HCT116 (cell line): ENCODE data around the gene ZNF236. TPM values are rescaled to one million over a fixed set of nuclear protein-coding genes. Genes with fewer than 3 reads are reported as not detected.

Experiments used
- ATAC-seq: fragments of 200-7000 bp; cut with Tn5 transposase; 2 replicates; pipeline ENCODE4 v1.9.1; 2020; ENCODE audit warnings: mild to moderate bottlenecking, moderate library complexity
- BruUV-seq: library from RNA; stranded (reverse); fragments of 400-500 nt; replicated peaks from 2 replicates; lab custom pipeline; 2021; lab: Mats Ljungman, UMichigan
- CTCF ChIA-PET: fragments of 300-600 bp; sonication (Branson Sonifier 250); formaldehyde crosslinking; loops from one replicate; lab custom pipeline; 2021; ENCODE audit warnings: antibody characterized with exemption; lab: Charles Lee
- POLR2A ChIA-PET: fragments of 300-600, 350-600 bp; sonication (Branson Sonifier 250); formaldehyde crosslinking; loops from one replicate; lab custom pipeline; 2021; ENCODE audit warnings: antibody characterized with exemption; lab: Charles Lee
- RAD21 ChIA-PET, 2 experiments: fragments of 300-600 bp; sonication (Branson Sonifier 250); formaldehyde crosslinking; loops; one replicate each; lab custom pipeline; 2023; ENCODE audit warnings: low total read pairs in 2 of 2; ENCODE audit not compliant: uncharacterized antibody in 2 of 2, unreplicated experiment in 2 of 2, low non-redundant PET in 1 of 2; lab: Charles Lee
- DNase-seq: peaks from one replicate; pipeline ENCODE4 v3.0.0-alpha.2; 2010; ENCODE audit warnings: low read depth, low spot score
- H2AFZ ChIP-seq: fragments of 200-600 bp; shearing (Covaris generic), sonication (generic); 2 replicates; pipeline ENCODE4 v1.6.1; 2017; ENCODE audit warnings: low read depth, mixed run types, mixed read lengths, antibody characterized with exemption, low read length; ENCODE audit not compliant: poor library complexity, severe bottlenecking
- H3K27ac ChIP-seq: 2 replicates; pipeline ENCODE4 v1.5.1; 2012; ENCODE audit warnings: low read depth, low read length
- H3K27me3 ChIP-seq: fragments of 200-600 bp; sonication (generic); 2 replicates; pipeline ENCODE4 v1.6.1; 2016; ENCODE audit warnings: mixed run types, low read length, mixed read lengths; ENCODE audit not compliant: insufficient read depth
- H3K36me3 ChIP-seq, 2 experiments: fragments of 200-500 bp in 1 of 2; fragments of 200-600 bp in 1 of 2; sonication (Bioruptor generic) in 1 of 2; sonication (generic) in 1 of 2; 2 replicates each; pipeline versions ENCODE4 v1.5.1 to v1.6.1; 2014 to 2016; ENCODE audit warnings: low read length in 2 of 2, inconsistent platforms in 1 of 2, mixed read lengths in 1 of 2, mixed run types in 1 of 2; ENCODE audit not compliant: insufficient read depth in 2 of 2, control insufficient read depth in 1 of 2
- H3K4me1 ChIP-seq, 2 experiments: fragments of 200-600 bp in 1 of 2; sonication (generic) in 1 of 2; 2 replicates each; pipeline versions ENCODE4 v1.5.1 to v1.6.1; 2012 to 2017; ENCODE audit warnings: low read length in 2 of 2, inconsistent platforms in 1 of 2, mild to moderate bottlenecking in 1 of 2, mixed read lengths in 1 of 2, mixed run types in 1 of 2, moderate library complexity in 1 of 2; ENCODE audit not compliant: insufficient read depth in 2 of 2, control insufficient read depth in 1 of 2
- H3K4me2 ChIP-seq: fragments of 200-600 bp; sonication (generic); 2 replicates; pipeline ENCODE4 v1.6.1; 2017; ENCODE audit warnings: mixed run types, low read length, mixed read lengths
- H3K4me3 ChIP-seq, 2 experiments: fragments of 200-600 bp in 1 of 2; sonication (generic) in 1 of 2; replicated peaks in 1 of 2; 2 replicates each; pipeline ENCODE4 v1.5.1; 2011 to 2016; ENCODE audit warnings: low read length in 2 of 2, control low read depth in 1 of 2, low read depth in 1 of 2, mild to moderate bottlenecking in 1 of 2, mixed read lengths in 1 of 2, mixed run types in 1 of 2
- H3K79me2 ChIP-seq: fragments of 200-600 bp; sonication (generic); 2 replicates; pipeline ENCODE4 v1.6.1; 2017; ENCODE audit warnings: mild to moderate bottlenecking, mixed run types, low read length, moderate library complexity, mixed read lengths; ENCODE audit not compliant: insufficient read depth
- H3K9ac ChIP-seq: fragments of 200-600 bp; sonication (generic); 2 replicates; pipeline ENCODE4 v1.6.1; 2016; ENCODE audit warnings: low read length, mixed read lengths
- H3K9me2 ChIP-seq: fragments of 200-600 bp; sonication (generic), shearing (Covaris generic); 2 replicates; pipeline ENCODE4 v1.6.1; 2017; ENCODE audit warnings: mixed run types, mild to moderate bottlenecking, moderate library complexity; ENCODE audit not compliant: insufficient read depth
- H3K9me3 ChIP-seq, 2 experiments: fragments of 200-500 bp in 1 of 2; fragments of 200-600 bp in 1 of 2; sonication (Bioruptor generic) in 1 of 2; sonication (generic) in 1 of 2; 2 replicates each; pipeline ENCODE4 v1.6.1; 2014 to 2017; ENCODE audit warnings: low read length in 2 of 2, mixed read lengths in 2 of 2, inconsistent platforms in 1 of 2, low read depth in 1 of 2, mild to moderate bottlenecking in 1 of 2, mixed run types in 1 of 2, moderate library complexity in 1 of 2; ENCODE audit not compliant: control insufficient read depth in 1 of 2, insufficient read depth in 1 of 2
- H4K20me1 ChIP-seq: fragments of 200-600 bp; sonication (generic), shearing (Covaris generic); 2 replicates; pipeline ENCODE4 v1.6.1; 2017; ENCODE audit warnings: mixed run types, mild to moderate bottlenecking, moderate library complexity; ENCODE audit not compliant: insufficient read depth
- CBX3 ChIP-seq: IDR thresholded peaks from 2 replicates; pipeline ENCODE4 v1.6.1; 2012; ENCODE audit warnings: low read depth
- CEBPB ChIP-seq: IDR thresholded peaks from 2 replicates; pipeline ENCODE4 v1.6.1; 2012; ENCODE audit warnings: low read depth
- EZH2 ChIP-seq: fragments of 200-600 bp; sonication (generic); IDR thresholded peaks from 2 replicates; pipeline ENCODE4 v1.6.1; 2017; ENCODE audit warnings: antibody characterized with exemption, mixed run types
- FOSL1 ChIP-seq: IDR thresholded peaks from 2 replicates; pipeline ENCODE4 v1.6.1; 2012; ENCODE audit warnings: low read depth
- POLR2A ChIP-seq: IDR thresholded peaks from 2 replicates; pipeline ENCODE4 v1.7.0; 2011; ENCODE audit warnings: borderline replicate concordance; ENCODE audit not compliant: insufficient read depth, insufficient read length; ENCODE audit errors: extremely low read depth
- POLR2AphosphoS5 ChIP-seq: IDR thresholded peaks from 2 replicates; pipeline ENCODE4 v1.6.1; 2011; ENCODE audit warnings: mild to moderate bottlenecking, low read depth, low read length, moderate library complexity
- RAD21 ChIP-seq: IDR thresholded peaks from 2 replicates; pipeline ENCODE4 v1.6.1; 2012; ENCODE audit warnings: low read depth, mild to moderate bottlenecking
- REST ChIP-seq: IDR thresholded peaks from 2 replicates; pipeline ENCODE4 v1.6.1; 2012; ENCODE audit warnings: low read depth
- SIN3A ChIP-seq: IDR thresholded peaks from 2 replicates; pipeline ENCODE4 v1.6.1; 2012; ENCODE audit warnings: low read depth
- SP1 ChIP-seq: IDR thresholded peaks from 2 replicates; pipeline ENCODE4 v1.6.1; 2012; ENCODE audit warnings: low read depth
- SRF ChIP-seq: IDR thresholded peaks from 2 replicates; pipeline ENCODE4 v1.6.1; 2012; ENCODE audit warnings: low read depth
- YY1 ChIP-seq: IDR thresholded peaks from 2 replicates; pipeline ENCODE4 v1.6.1; 2011; ENCODE audit warnings: low read length, low read depth, moderate library complexity, mild to moderate bottlenecking; ENCODE audit not compliant: insufficient replicate concordance; ENCODE audit errors: extremely low read depth
- ZBTB33 ChIP-seq: IDR thresholded peaks from 2 replicates; pipeline ENCODE4 v1.6.1; 2011; ENCODE audit warnings: mild to moderate bottlenecking, low read length, moderate library complexity; ENCODE audit not compliant: insufficient replicate concordance; ENCODE audit errors: extremely low read depth
- ZNF274 ChIP-seq: fragments of 200-500 bp; sonication (Bioruptor generic); IDR thresholded peaks from 2 replicates; pipeline ENCODE4 v1.6.1; 2014; ENCODE audit warnings: mild to moderate bottlenecking, low read depth, low read length, inconsistent platforms
- intact Hi-C: fragments of 100-400 bp; cut with micrococcal nuclease; formaldehyde crosslinking; loops from 2 replicates; pipeline ENCODE4 v1.10.0; 2022
- total RNA-seq: library from RNA; stranded (reverse); gene quantifications from one replicate; pipeline ENCODE4 v1.2.1, GENCODE V29; 2021; ENCODE audit not compliant: unreplicated experiment

Gene ZNF236
- total RNA-seq, 1 experiment from 2014 or later = 15.0 TPM

- DNase-seq = no peak
- H3K4me2 ChIP-seq = no peak overlapping the region
- no TSS peak for BruUV-seq
- no peak overlapping the region for H2AFZ ChIP-seq
- no peak overlapping the region for H3K9ac ChIP-seq
- H3K36me3 ChIP-seq = peaks cover 0 to 4% of the 10 kb centered on the region in 2 experiments; a peak in 2 of 4 replicates
- H3K27ac ChIP-seq = no peak overlapping the region
- RAD21 ChIA-PET = no interaction called here
- H3K9me2 ChIP-seq = no peaks in the 10 kb centered on the region
- H3K4me3 ChIP-seq = no peak overlapping the region
- intact Hi-C loops = loop anchor here (2.0 kb wide), 1 partner anchor 71 kb away; no protein-coding TSS in a partner anchor
- no peaks in the 10 kb centered on the region for H3K27me3 ChIP-seq
- H3K9me3 ChIP-seq = no peaks in the 10 kb centered on the region
- no peak for TF ChIP-seq RAD21
- no peak for TF ChIP-seq SRF
- no peak for TF ChIP-seq ZNF274
- no peak for TF ChIP-seq CEBPB
- TF ChIP-seq EZH2 = no peak
- no peak for TF ChIP-seq SP1
- no peak for TF ChIP-seq POLR2A
- no peak for TF ChIP-seq SIN3A
- no peak for TF ChIP-seq ZBTB33
- no peak for TF ChIP-seq REST
- TF ChIP-seq FOSL1 = no peak
- no peak for TF ChIP-seq YY1
- TF ChIP-seq CBX3 = no peak
- no peak for TF ChIP-seq POLR2AphosphoS5
- TF ChIP-seq, all 23 proteins: peak for 0
- Histone ChIP-seq H4K20me1 (no peaks in the 10 kb centered on the region), H3K4me1 (0 out of 4 replicates have a peak, but pooled peaks cover 0 to 3% of the 10 kb centered on the region in 2 experiments), H3K79me2 (no peaks in the 10 kb centered on the region)
- CTCF ChIA-PET = no interaction called here
- POLR2A ChIA-PET = no interaction called here
- no peak for ATAC-seq
Observed at GRCh38 chr18:76873713-76874112, 51.4 kb downstream of the ZNF236 start.
